Lower leg skin (tissue), 4 donors: ENCODE results near the gene CST4. TPM values are rescaled to one million over a fixed set of nuclear protein-coding genes. Genes with fewer than 3 reads are reported as not detected.
A peak's percentile ranks its signal among the peaks of the same experiment; 100 is the strongest.

ENCODE experiments used
- DNase-seq, 2 donors: peaks; one replicate each; pipeline ENCODE4 v3.0.0-alpha.2; 2019; ENCODE audit warnings: low spot score in 2 of 2
- H3K4me3 ChIP-seq: fragments of 200-600 bp; sonication (generic); 2 replicates; pipeline ENCODE4 v1.5.1; 2017; ENCODE audit warnings: mild to moderate bottlenecking, low read depth; ENCODE audit not compliant: poor library complexity, severe bottlenecking
- CTCF ChIP-seq, 3 donors: fragments of 450-650 bp; IDR thresholded peaks; one replicate each; pipeline ENCODE4 v1.5.1; 2016; ENCODE audit warnings: antibody characterized with exemption in 3 of 3, mild to moderate bottlenecking in 3 of 3, moderate library complexity in 2 of 3
- POLR2A ChIP-seq, 2 donors: fragments of 450-650 bp; IDR thresholded peaks; one replicate each; pipeline ENCODE4 v1.6.1; 2016 to 2017; ENCODE audit warnings: antibody characterized with exemption in 2 of 2, mild to moderate bottlenecking in 1 of 2, moderate library complexity in 1 of 2
- WGBS, 2 donors: methylation state at CpG; one replicate each; pipeline ENCODE4 v1.1.5; 2018; 5-methylcytosine and 5-hydroxymethylcytosine counted together
- intact Hi-C: fragments of 100-400 bp; cut with DNase I; formaldehyde crosslinking; loops from one replicate; pipeline ENCODE4 v1.15.0; 2023; ENCODE audit warnings: low total_unique reads
- total RNA-seq, 4 donors: library from RNA; depleted of rRNA; stranded (reverse); fragments of >200 nt; gene quantifications; one replicate each; pipeline ENCODE4 v1.1.0, GENCODE V29; 2016

Gene CST4
- total RNA-seq, 4 donors from 2014 or later = not detected

- DNase-seq = peak in 1 of 2 donors; percentile 56
- no peak for TF ChIP-seq CTCF (IDR thresholded peaks at IDR 0.05)
- no peak for TF ChIP-seq POLR2A (IDR thresholded peaks at IDR 0.05)
- intact Hi-C loops = no loop called here
- no peak overlapping the region for H3K4me3 ChIP-seq
- WGBS, 2 donors = 84 to 85% methylated on average over 3 of the region's 3 CpGs
These were observed 35.4 kb downstream of the CST4 start for GRCh38 chr20:23653400-23653938.

GRCh38 chr20:23652926-23653325 is 35.9 kb downstream of the CST4 start:
- WGBS, 2 donors = 86% methylated on average over 2 of the region's 2 CpGs; no CpG with 5 or more reads in 1 of the 2 donors

GRCh38 chr20:23652371-23652770 is 36.5 kb downstream of the CST4 start:
- TF ChIP-seq CTCF (IDR thresholded peaks at IDR 0.05) = no peak
- peak in 1 of 2 donors; percentile 28 for DNase-seq
- intact Hi-C loops = no loop called here

More at GRCh38 chr20:23652926-23653325, 35.9 kb downstream of the CST4 start:
- TF ChIP-seq POLR2A (IDR thresholded peaks at IDR 0.05) = no peak
- no peak for TF ChIP-seq CTCF (IDR thresholded peaks at IDR 0.05)
- intact Hi-C loops = no loop called here
- H3K4me3 ChIP-seq = no peak overlapping the region
- peak in 1 of 2 donors; percentile 29 for DNase-seq

GRCh38 chr20:23651117-23651516 is 37.7 kb downstream of the CST4 start:
- intact Hi-C loops = no loop called here
- WGBS, 2 donors = 86 to 90% methylated on average over 2 of the region's 2 CpGs

More at GRCh38 chr20:23652371-23652770, 36.5 kb downstream of the CST4 start:
- no peak overlapping the region for H3K4me3 ChIP-seq

GRCh38 chr20:23649830-23650417 is 38.9 kb downstream of the CST4 start:
- WGBS, 2 donors = 89 to 97% methylated on average over 1 of the region's 1 CpG
- TF ChIP-seq CTCF (IDR thresholded peaks at IDR 0.05) = no peak
- TF ChIP-seq POLR2A (IDR thresholded peaks at IDR 0.05) = no peak
- no peak overlapping the region for H3K4me3 ChIP-seq
- DNase-seq = no peak
- intact Hi-C loops = no loop called here

More at GRCh38 chr20:23651117-23651516, 37.7 kb downstream of the CST4 start:
- no peak for DNase-seq
- TF ChIP-seq CTCF (IDR thresholded peaks at IDR 0.05) (no peak), POLR2A (IDR thresholded peaks at IDR 0.05) (no peak)
- H3K4me3 ChIP-seq = no peak overlapping the region

GRCh38 chr20:23649242-23649641 is 39.6 kb downstream of the CST4 start:
- TF ChIP-seq POLR2A (IDR thresholded peaks at IDR 0.05) (no peak), CTCF (IDR thresholded peaks at IDR 0.05) (no peak)
- intact Hi-C loops = no loop called here

More at GRCh38 chr20:23649242-23649641, 39.6 kb downstream of the CST4 start:
- no peak overlapping the region for H3K4me3 ChIP-seq
- DNase-seq = no peak
- WGBS, 2 donors = 94 to 97% methylated on average over 2 of the region's 2 CpGs
